Tibial nerve (tissue), 4 donors: Measurements from ENCODE around the gene FNDC5. TPM values are rescaled to one million over a fixed set of nuclear protein-coding genes. Genes with fewer than 3 reads are reported as not detected.

Source experiments
- DNase-seq, 2 donors: peaks; one replicate each; pipeline ENCODE4 v3.0.0-alpha.2; 2019; ENCODE audit warnings: low spot score in 2 of 2
- H3K27ac ChIP-seq, 4 donors: fragments of 200-600 bp; sonication (generic) in 3 of 4; one replicate each; pipeline ENCODE4 v1.5.1; 2017 to 2019; ENCODE audit warnings: mild to moderate bottlenecking in 1 of 4
- H3K27me3 ChIP-seq, 2 donors: fragments of 200-600 bp; sonication (generic) in 1 of 2; one replicate each; pipeline versions ENCODE4 v1.5.1 to v1.6.0; 2017 to 2019
- H3K36me3 ChIP-seq, 3 donors: fragments of 200-600 bp; sonication (generic); one replicate each; pipeline ENCODE4 v1.5.1; 2018 to 2019
- H3K4me1 ChIP-seq, 4 donors: fragments of 200-600 bp; sonication (generic) in 3 of 4; one replicate each; pipeline ENCODE4 v1.5.1; 2017 to 2019
- H3K4me3 ChIP-seq, 4 donors: fragments of 200-600 bp; sonication (generic) in 3 of 4; one replicate each; pipeline ENCODE4 v1.5.1; 2017 to 2019; ENCODE audit warnings: mild to moderate bottlenecking in 1 of 4, moderate library complexity in 1 of 4
- H3K9me3 ChIP-seq, 4 donors: fragments of 200-600 bp; sonication (generic) in 3 of 4; one replicate each; pipeline ENCODE4 v1.5.1; 2017 to 2019
- CTCF ChIP-seq, 5 experiments: fragments of 200-600 bp in 3 of 5; fragments of 450-650 bp in 2 of 5; sonication (generic) in 3 of 5; IDR thresholded peaks; one replicate each; pipeline ENCODE4 v1.5.1; 2016 to 2019; ENCODE audit warnings: antibody characterized with exemption in 5 of 5, mild to moderate bottlenecking in 3 of 5, moderate library complexity in 2 of 5
- EP300 ChIP-seq, 2 donors: sonication (generic); formaldehyde crosslinking; IDR thresholded peaks; one replicate each; pipeline ENCODE4 v1.6.1; 2017; ENCODE audit warnings: antibody characterized with exemption in 2 of 2, mild to moderate bottlenecking in 1 of 2
- POLR2A ChIP-seq, 2 donors: fragments of 450-650 bp; IDR thresholded peaks; one replicate each; pipeline ENCODE4 v1.6.1; 2017; ENCODE audit warnings: antibody characterized with exemption in 2 of 2, mild to moderate bottlenecking in 2 of 2, moderate library complexity in 2 of 2
- WGBS, 2 donors: methylation state at CpG; one replicate each; pipeline ENCODE4 v1.1.5; 2018; 5-methylcytosine and 5-hydroxymethylcytosine counted together
- total RNA-seq, 4 donors: library from RNA; depleted of rRNA; stranded (reverse); fragments of >200 nt; gene quantifications; one replicate each; pipeline ENCODE4 v1.1.0, GENCODE V29; 2016

FNDC5 gene
- total RNA-seq, 4 donors from 2014 or later = 0.21 TPM; not detected in 3

- no peak for TF ChIP-seq EP300 (IDR thresholded peaks at IDR 0.05)
- TF ChIP-seq CTCF (IDR thresholded peaks at IDR 0.05) = peak; percentile 53 to 73 (median 64)
- no peak for TF ChIP-seq POLR2A (IDR thresholded peaks at IDR 0.05)
- peaks cover 0 to 33% of the 10 kb centered on the region in 2 donors for H3K27me3 ChIP-seq
- H3K27ac ChIP-seq = no peak overlapping the region
- no peaks in the 10 kb centered on the region for H3K9me3 ChIP-seq
- 29 to 59% methylated on average over 14 to 15 of the region's 16 CpGs for WGBS, 2 donors
- no peak overlapping the region for H3K4me3 ChIP-seq
- no peak for DNase-seq
- H3K36me3 ChIP-seq = no peaks in the 10 kb centered on the region
- H3K4me1 ChIP-seq = peaks cover 0 to 17% (median 3%) of the 10 kb centered on the region in 4 donors
These were observed 5.9 kb upstream of the FNDC5 start for GRCh38 chr1:32876341-32877210.

GRCh38 chr1:32874860-32875752 is 4.4 kb upstream of the FNDC5 start:
- Histone ChIP-seq H3K9me3 (no peaks in the 10 kb centered on the region), H3K36me3 (no peaks in the 10 kb centered on the region), H3K27me3 (peaks cover 0 to 39% of the 10 kb centered on the region in 2 donors), H3K4me1 (peaks cover 0 to 28% (median 7%) of the 10 kb centered on the region in 4 donors), H3K4me3 (no peak overlapping the region), H3K27ac (no peak overlapping the region)
- 59 to 63% methylated on average over 5 of the region's 5 CpGs for WGBS, 2 donors
- no peak for DNase-seq
- TF ChIP-seq EP300 (IDR thresholded peaks at IDR 0.05) = no peak
- no peak for TF ChIP-seq POLR2A (IDR thresholded peaks at IDR 0.05)
- TF ChIP-seq CTCF (IDR thresholded peaks at IDR 0.05) = no peak

GRCh38 chr1:32873484-32873883 is 2.8 kb upstream of the FNDC5 start:
- Histone ChIP-seq H3K27ac (no peak overlapping the region), H3K9me3 (no peaks in the 10 kb centered on the region), H3K27me3 (peaks cover 0 to 40% of the 10 kb centered on the region in 2 donors), H3K4me3 (no peak overlapping the region), H3K4me1 (peaks cover 0 to 31% (median 9%) of the 10 kb centered on the region in 4 donors), H3K36me3 (peaks cover 0 to 7% (median 0%) of the 10 kb centered on the region in 3 donors)
- no peak for DNase-seq
- WGBS, 2 donors = 79 to 86% methylated on average over 5 of the region's 5 CpGs
- TF ChIP-seq EP300 (IDR thresholded peaks at IDR 0.05) (no peak), CTCF (IDR thresholded peaks at IDR 0.05) (no peak), POLR2A (IDR thresholded peaks at IDR 0.05) (no peak)

GRCh38 chr1:32872192-32872460 is 1.4 kb upstream of the FNDC5 start:
- no peak for DNase-seq
- 46 to 50% methylated on average over 7 of the region's 7 CpGs for WGBS, 2 donors
- no peaks in the 10 kb centered on the region for H3K9me3 ChIP-seq
- peaks cover 0 to 31% (median 9%) of the 10 kb centered on the region in 4 donors for H3K4me1 ChIP-seq
- H3K4me3 ChIP-seq = peak overlapping the region in 1 of 4 donors; percentile 23
- peaks cover 0 to 19% (median 0%) of the 10 kb centered on the region in 3 donors for H3K36me3 ChIP-seq
- TF ChIP-seq EP300 (IDR thresholded peaks at IDR 0.05) (no peak), POLR2A (IDR thresholded peaks at IDR 0.05) (no peak), CTCF (IDR thresholded peaks at IDR 0.05) (no peak)
- H3K27me3 ChIP-seq = peaks cover 0 to 33% of the 10 kb centered on the region in 2 donors
- no peak overlapping the region for H3K27ac ChIP-seq
